GM23248 (cell line): Measurements from ENCODE around the gene DCLRE1B.

Source experiments
- EZH2 ChIP-seq: fragments of 200-600 bp; sonication (generic); IDR thresholded peaks from 2 replicates; pipeline ENCODE4 v1.6.1; 2018; ENCODE audit warnings: antibody characterized with exemption, mild to moderate bottlenecking; ENCODE audit not compliant: insufficient read depth, poor library complexity, severe bottlenecking
- EZH2phosphoT487 ChIP-seq: fragments of 200-600 bp; sonication (generic); IDR thresholded peaks from 2 replicates; pipeline ENCODE4 v1.6.1; 2018; ENCODE audit warnings: antibody characterized with exemption, moderate library complexity, mild to moderate bottlenecking, low read depth; ENCODE audit not compliant: insufficient read depth

GRCh38 chr1:113951719-113952118 lies 46.6 kb downstream of the DCLRE1B start:
- no peak for TF ChIP-seq EZH2
- TF ChIP-seq EZH2phosphoT487: no peak
